ENCODE measurements around the gene FMO5. TPM values are rescaled to one million over a fixed set of nuclear protein-coding genes. Genes with fewer than 3 reads are reported as not detected.

Gene FMO5
- total and polyA plus RNA-seq, 2 of the 13 experiments (the other 11 are each of a cell fraction or from before 2014, with no cell fraction given): 48.2 to 149 TPM

- no peak; the same call in 1 of the 2 replicates for TF ChIP-seq ATF7-NPFF (CRISPR knock-in tag; IDR thresholded peaks at IDR 0.05; ENCODE audit: low read depth)
- TF ChIP-seq GLI4 (CRISPR knock-in tag; IDR thresholded peaks at IDR 0.05; ENCODE audit: borderline replicate concordance): no peak; the same call in 1 of the 2 replicates
- peak; percentile 11; the same call in 1 of the 2 replicates for TF ChIP-seq ZNF644 (CRISPR knock-in tag; IDR thresholded peaks at IDR 0.05; ENCODE audit: low read depth)
- TF ChIP-seq ZNF589 (CRISPR knock-in tag; conservative IDR thresholded peaks at IDR 0.05): peak; percentile 78
- peak; percentile 84; the same call in 1 of the 2 replicates for TF ChIP-seq HINFP (CRISPR knock-in tag; IDR thresholded peaks at IDR 0.05; ENCODE audit: low read depth)
- no peak for TF ChIP-seq ZNF75D (CRISPR knock-in tag; IDR thresholded peaks at IDR 0.05; ENCODE audit: borderline replicate concordance)
- peak; percentile 67 for TF ChIP-seq ZNF121 (CRISPR knock-in tag; IDR thresholded peaks at IDR 0.05)
- no peak for TF ChIP-seq RFX3 (CRISPR knock-in tag; IDR thresholded peaks at IDR 0.05)
- TF ChIP-seq ZNF556 (CRISPR knock-in tag; IDR thresholded peaks at IDR 0.05; ENCODE audit: borderline replicate concordance): peak; percentile 94
- 0 out of 2 replicates have a peak, but pooled peaks have one; percentile 31 for TF ChIP-seq PAWR (CRISPR knock-in tag; IDR thresholded peaks at IDR 0.05; ENCODE audit: borderline replicate concordance)
- TF ChIP-seq ZNF768 (CRISPR knock-in tag; IDR thresholded peaks at IDR 0.05): 0 out of 2 replicates have a peak, but pooled peaks have one; percentile 15
- no peak for TF ChIP-seq U2AF2 (IDR thresholded peaks at IDR 0.05; ENCODE audit: low read depth, low read length)
- TF ChIP-seq ZNF777 (CRISPR knock-in tag; IDR thresholded peaks at IDR 0.05): peak; percentile 58
- 0 out of 2 replicates have a peak, but pooled peaks have one; percentile 12 for TF ChIP-seq ZNF546 (CRISPR knock-in tag; conservative IDR thresholded peaks at IDR 0.05)
- peak; percentile 63 for TF ChIP-seq TEAD3 (CRISPR knock-in tag; optimal IDR thresholded peaks at IDR 0.05; ENCODE audit: borderline replicate concordance)
- TF ChIP-seq ZNF205 (CRISPR knock-in tag; IDR thresholded peaks at IDR 0.05): peak; percentile 34; the same call in 1 of the 2 replicates
- TF ChIP-seq SP1 (IDR thresholded peaks at IDR 0.05): no peak
- peak; percentile 81; the same call in 1 of the 2 replicates for TF ChIP-seq SP1 (CRISPR knock-in tag; IDR thresholded peaks at IDR 0.05)
- TF ChIP-seq PRDM4 (CRISPR knock-in tag; IDR thresholded peaks at IDR 0.05; ENCODE audit: borderline replicate concordance): no peak
- no peak for TF ChIP-seq MYNN (CRISPR knock-in tag; IDR thresholded peaks at IDR 0.05; ENCODE audit: low read depth)
- TF ChIP-seq ZNF460 (CRISPR knock-in tag; IDR thresholded peaks at IDR 0.05; ENCODE audit: borderline replicate concordance): no peak
- no peak for TF ChIP-seq LCORL (IDR thresholded peaks at IDR 0.05)
- TF ChIP-seq LCORL (CRISPR knock-in tag; IDR thresholded peaks at IDR 0.05): peak; percentile 90
- no peak for TF ChIP-seq CHD4 (IDR thresholded peaks at IDR 0.05; ENCODE audit: borderline replicate concordance, low read length)
- TF ChIP-seq POLR2A (IDR thresholded peaks at IDR 0.05; ENCODE audit: insufficient read depth in 1 of 2, low read depth in 2 of 2, low read length in 2 of 2): peak in 1 of 2 experiments; percentile 59; a peak in 3 of 4 replicates
- TF ChIP-seq ZBTB34 (CRISPR knock-in tag; IDR thresholded peaks at IDR 0.05): no peak
These were observed 52.7 kb downstream of the FMO5 start, which contains the start of gene PRKAB2 (continued) for GRCh38 chr1:147172168-147173016.

All from HepG2 (cell line).